GM18951 (cell line): ENCODE measurements around the gene STAP2.
"Not testable (repeated sequence)": the region's sequence is repeated elsewhere in the genome, so short reads cannot be mapped to it uniquely, and the experiment has no call there.

Experiments used
- POLR2A ChIP-seq: IDR thresholded peaks from 4 replicates; pipeline ENCODE4 v1.6.1; 2011; ENCODE audit warnings: mild to moderate bottlenecking; ENCODE audit not compliant: insufficient read length, insufficient read depth; ENCODE audit errors: extremely low read depth
- in situ Hi-C: fragments of 300-500 bp; cut with MboI; formaldehyde crosslinking; loops from one replicate; pipeline ENCODE4 v1.12.0; 2022; ENCODE audit warnings: low sequenced_read_pairs, mixed read lengths, inconsistent platforms; ENCODE audit not compliant: unreplicated experiment

Gene STAP2

DNA sequence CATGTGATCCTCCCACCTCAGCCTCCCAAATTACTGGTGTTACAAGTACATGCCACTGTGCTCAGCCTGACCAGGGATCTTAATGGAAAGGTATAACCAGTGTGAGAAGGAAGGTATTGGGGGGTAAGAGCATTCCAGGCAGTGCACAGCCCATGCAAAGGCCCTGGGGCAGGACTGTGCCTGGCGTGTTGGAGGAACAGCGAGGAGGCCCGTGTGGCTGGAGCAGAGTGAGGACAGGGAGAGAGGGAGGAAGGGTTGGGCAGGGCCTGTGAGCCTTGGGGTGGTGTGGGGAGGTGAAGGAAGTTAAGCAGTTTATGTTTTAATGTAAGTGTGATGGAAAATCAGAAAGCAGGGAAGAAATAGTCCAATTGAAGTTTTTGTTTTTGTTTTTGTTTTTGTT lies 38.0 kb downstream of the STAP2 start:
- in situ Hi-C loops, result no loop called here
- no peak for TF ChIP-seq POLR2A

GRCh38 chr19:4298810-4299550 lies 39.6 kb downstream of the STAP2 start:
- no peak for TF ChIP-seq POLR2A
- in situ Hi-C loops, result no loop called here

DNA sequence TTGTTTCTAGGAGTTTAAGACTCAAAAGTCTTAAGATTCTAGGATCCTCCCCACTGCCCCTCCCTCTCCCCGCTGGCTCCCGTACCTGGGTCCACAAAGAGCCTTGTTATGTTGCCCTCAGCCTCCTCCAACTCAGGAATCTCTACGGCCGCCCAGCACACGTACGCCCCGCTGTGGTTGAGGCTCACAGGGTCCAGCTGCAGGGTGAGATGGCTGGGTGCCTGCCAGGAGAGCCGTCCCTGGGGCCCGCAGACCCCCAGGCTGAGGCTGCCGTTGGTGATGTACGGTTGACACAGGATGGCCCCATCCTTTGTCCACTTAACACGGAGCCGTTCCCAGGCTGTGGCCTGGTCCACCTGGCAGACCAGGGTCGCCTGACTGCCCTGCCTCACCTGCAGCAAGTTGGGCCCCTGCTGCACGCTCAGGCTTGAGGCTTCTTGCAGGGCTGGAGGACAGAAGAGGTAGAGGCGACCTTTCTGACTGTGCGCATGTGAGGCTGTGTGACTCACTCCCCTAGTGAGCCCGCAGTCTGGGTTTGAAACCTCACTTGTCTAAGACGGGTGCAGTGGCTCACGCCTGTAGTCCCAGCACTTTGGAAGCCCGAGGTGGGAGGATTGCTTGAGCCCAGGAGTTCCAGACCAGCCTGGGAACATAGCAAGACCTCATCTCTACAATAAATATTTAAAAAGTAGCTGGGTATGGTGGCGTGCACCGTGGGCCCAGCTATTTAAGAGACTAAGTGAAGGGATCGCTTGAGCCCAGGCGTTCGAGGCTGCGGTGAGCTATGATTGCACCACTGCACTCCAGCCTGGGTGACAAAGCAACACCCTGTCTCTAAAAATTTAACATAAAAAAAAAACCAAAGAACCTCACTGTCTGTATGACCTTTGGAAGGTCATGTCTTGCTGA lies 40.5 kb downstream of the STAP2 start:
- in situ Hi-C loops, result no loop called here
- TF ChIP-seq POLR2A, result no peak

GRCh38 chr19:4295972-4296771 lies 42.5 kb downstream of the STAP2 start:
- no peak for TF ChIP-seq POLR2A
- in situ Hi-C loops, result no loop called here

GRCh38 chr19:4294389-4294788 lies 44.2 kb downstream of the STAP2 start:
- no peak for TF ChIP-seq POLR2A
- in situ Hi-C loops, result no loop called here

- in situ Hi-C loops, result no loop called here
- TF ChIP-seq POLR2A, result no peak
Measured at GRCh38 chr19:4292515-4292914, 46.1 kb downstream of the STAP2 start.

DNA sequence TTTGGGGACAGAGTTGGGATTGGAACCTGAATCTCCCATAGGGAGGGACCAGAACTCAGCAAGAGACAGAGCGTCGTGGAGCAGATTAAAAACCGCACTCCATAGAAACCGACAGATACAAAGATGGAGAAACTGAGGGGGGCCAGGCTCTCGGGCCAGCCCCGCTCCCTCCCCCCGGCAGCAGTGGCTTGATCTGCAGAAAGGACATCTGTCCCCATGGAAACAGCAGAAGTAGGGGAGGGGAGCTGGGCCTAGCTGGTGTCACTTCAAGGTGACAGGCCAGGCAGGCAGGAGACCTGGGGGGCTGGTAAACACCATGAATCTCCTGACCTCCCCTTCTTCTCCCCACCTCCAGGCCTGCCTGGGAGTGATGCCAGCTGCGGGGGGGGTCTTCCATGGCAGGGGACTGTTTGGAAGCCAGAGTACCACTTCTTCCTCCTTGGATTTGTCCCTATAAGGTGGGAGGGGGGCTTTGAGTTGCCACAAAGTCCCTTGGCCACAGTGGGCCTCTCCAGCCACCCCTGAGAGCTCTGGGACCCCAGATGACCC lies 47.4 kb downstream of the STAP2 start:
- in situ Hi-C loops, result no loop called here
- no peak for TF ChIP-seq POLR2A

GRCh38 chr19:4288091-4288777 lies 50.4 kb downstream of the STAP2 start:
- no peak for TF ChIP-seq POLR2A
- in situ Hi-C loops, result no loop called here

GRCh38 chr19:4286141-4286540 lies 52.5 kb downstream of the STAP2 start:
- in situ Hi-C loops, result not testable (repeated sequence)

DNA sequence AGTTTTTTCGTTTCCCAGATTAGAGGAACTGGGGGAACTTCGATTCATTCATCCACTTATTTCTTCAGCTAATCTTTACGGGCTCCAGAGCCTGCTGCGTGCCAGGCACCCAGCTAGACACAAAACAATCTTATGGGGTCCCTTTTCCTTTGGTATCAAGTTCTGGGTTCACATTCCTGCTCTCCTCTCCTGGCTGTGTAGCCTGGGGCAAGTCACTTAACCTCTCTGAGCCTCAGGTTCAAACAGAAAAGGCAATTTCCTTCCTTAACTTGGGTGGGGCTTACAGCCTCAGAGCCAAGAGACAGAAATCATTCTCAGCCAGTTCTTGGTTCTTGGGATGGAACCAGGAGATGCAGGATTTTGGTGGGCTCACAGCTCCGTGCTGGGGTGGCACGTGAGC lies 53.7 kb downstream of the STAP2 start:
- no peak for TF ChIP-seq POLR2A
- in situ Hi-C loops, result no loop called here

DNA sequence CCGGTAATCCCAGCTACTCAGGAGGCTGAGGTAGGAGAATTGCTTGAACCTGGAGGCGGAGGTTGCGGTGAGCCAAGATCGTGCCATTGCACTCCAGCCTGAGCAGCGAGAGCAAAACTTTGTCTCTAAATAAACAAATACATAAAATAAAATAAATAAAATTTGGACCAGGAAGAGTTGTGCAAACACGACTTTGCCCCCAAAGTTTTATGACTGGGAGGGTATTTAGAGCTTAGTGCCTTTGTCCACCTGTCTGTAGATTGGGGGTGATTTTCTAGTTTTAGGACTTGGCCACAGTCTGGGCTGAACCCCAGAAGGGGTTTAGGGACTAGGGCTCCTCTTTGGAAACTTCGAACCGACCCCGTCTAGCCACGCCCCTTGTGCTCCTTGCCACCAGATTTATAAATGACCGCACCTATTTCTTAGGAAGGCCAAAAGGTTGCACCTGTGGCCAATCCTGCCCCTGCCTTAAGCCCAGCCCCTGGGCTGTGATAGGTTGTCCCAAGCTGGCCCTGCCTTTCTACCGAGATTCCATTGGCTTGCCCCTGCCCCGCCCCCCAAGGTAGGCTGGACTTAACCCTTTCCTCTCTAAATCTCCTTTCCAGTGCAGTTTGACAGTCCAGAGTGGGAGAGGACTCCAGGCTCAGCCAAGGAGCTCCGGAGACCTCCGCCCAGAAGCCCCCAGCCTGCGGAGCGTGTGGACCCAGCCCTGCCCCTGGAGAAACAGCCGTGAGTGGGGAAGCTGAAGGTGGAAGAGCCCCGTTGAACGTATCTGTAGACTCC lies 54.3 kb downstream of the STAP2 start:
- TF ChIP-seq POLR2A, result no peak
- in situ Hi-C loops, result no loop called here

DNA sequence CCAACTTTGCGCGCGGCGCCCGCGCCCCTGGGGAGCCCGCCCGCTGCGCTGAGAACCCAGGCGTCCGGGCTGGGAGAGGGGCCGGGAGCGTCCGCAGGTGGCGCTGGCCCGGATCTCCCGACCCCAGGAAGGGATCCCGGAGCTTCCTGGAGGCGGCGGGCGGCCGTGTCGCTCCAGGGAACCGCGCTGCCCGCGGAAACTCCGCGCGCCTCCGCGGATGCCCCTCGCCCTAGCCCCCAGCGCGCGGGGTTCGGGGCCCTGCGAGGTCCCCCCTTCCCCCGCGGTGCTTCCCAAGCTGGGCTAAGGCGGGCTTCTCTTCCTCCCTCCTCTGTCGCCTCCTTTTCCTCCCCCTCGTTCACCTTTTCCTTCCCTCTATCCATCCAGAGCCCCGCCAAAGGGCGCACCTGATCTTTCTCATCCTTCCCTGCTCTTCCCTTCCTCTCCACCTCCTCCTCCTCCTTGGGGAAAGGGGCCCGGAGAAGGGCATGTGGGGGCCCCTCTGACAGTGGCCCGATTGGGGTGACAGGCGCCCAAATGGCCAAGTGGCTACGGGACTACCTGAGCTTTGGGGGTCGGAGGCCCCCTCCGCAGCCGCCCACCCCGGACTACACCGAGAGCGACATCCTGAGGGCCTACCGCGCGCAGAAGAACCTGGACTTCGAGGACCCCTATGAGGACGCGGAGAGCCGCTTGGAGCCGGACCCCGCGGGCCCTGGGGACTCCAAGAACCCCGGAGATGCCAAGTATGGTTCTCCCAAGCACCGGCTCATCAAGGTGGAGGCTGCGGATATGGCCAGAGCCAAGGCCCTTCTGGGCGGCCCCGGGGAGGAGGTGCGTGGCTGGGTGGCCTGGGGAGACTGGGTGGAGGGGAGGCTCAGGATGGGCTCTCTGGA lies 58.9 kb downstream of the STAP2 start:
- TF ChIP-seq POLR2A, result no peak
- in situ Hi-C loops, result no loop called here
